Astrocyte of the spinal cord (primary cell): ENCODE results near the gene PLEKHG4B.

ENCODE experiments used
- DNase-seq: peaks from one replicate; pipeline ENCODE4 v3.0.0; 2011; ENCODE audit warnings: low read depth, low spot score
- H3K4me3 ChIP-seq: 2 replicates; pipeline ENCODE4 v1.5.1; 2011; ENCODE audit warnings: low read depth, mild to moderate bottlenecking, low read length, moderate library complexity
- CTCF ChIP-seq: IDR thresholded peaks from 2 replicates; pipeline ENCODE4 v1.5.1; 2012; ENCODE audit warnings: low read depth, mild to moderate bottlenecking, low read length, inconsistent platforms
- in situ Hi-C: cut with HindIII; loops from 2 replicates; pipeline ENCODE4 v1.10.0; 2017; ENCODE audit warnings: low sequenced_read_pairs

PLEKHG4B gene

GRCh38 chr5:156411-157072 is 64.6 kb downstream of the PLEKHG4B start:
- no peak for TF ChIP-seq CTCF
- H3K4me3 ChIP-seq, result no peak overlapping the region
- no peak for DNase-seq
- in situ Hi-C loops, result no loop called here

- in situ Hi-C loops, result no loop called here
- no peak for DNase-seq
- TF ChIP-seq CTCF, result no peak
- H3K4me3 ChIP-seq, result no peak overlapping the region
Measured at GRCh38 chr5:157126-157715, 65.3 kb downstream of the PLEKHG4B start.

- H3K4me3 ChIP-seq, result no peak overlapping the region
- no peak for TF ChIP-seq CTCF
- DNase-seq, result no peak
- in situ Hi-C loops, result no loop called here
Measured at GRCh38 chr5:157801-158200, 65.8 kb downstream of the PLEKHG4B start.

GRCh38 chr5:158807-159447 is 67.0 kb downstream of the PLEKHG4B start:
- in situ Hi-C loops, result no loop called here
- TF ChIP-seq CTCF, result no peak

GRCh38 chr5:159448-160172 is 67.6 kb downstream of the PLEKHG4B start:
- in situ Hi-C loops, result no loop called here
- no peak overlapping the region for H3K4me3 ChIP-seq
- DNase-seq, result peak; percentile 92
- no peak for TF ChIP-seq CTCF

More at GRCh38 chr5:158807-159447, 67.0 kb downstream of the PLEKHG4B start:
- no peak overlapping the region for H3K4me3 ChIP-seq
- no peak for DNase-seq

- H3K4me3 ChIP-seq, result no peak overlapping the region
- no peak for TF ChIP-seq CTCF
- peak; percentile 88 for DNase-seq
- in situ Hi-C loops, result no loop called here
Measured at GRCh38 chr5:160173-160510, 68.2 kb downstream of the PLEKHG4B start.
